ENCODE measurements around the gene CHCHD5.

The CHCHD5 gene

DNA sequence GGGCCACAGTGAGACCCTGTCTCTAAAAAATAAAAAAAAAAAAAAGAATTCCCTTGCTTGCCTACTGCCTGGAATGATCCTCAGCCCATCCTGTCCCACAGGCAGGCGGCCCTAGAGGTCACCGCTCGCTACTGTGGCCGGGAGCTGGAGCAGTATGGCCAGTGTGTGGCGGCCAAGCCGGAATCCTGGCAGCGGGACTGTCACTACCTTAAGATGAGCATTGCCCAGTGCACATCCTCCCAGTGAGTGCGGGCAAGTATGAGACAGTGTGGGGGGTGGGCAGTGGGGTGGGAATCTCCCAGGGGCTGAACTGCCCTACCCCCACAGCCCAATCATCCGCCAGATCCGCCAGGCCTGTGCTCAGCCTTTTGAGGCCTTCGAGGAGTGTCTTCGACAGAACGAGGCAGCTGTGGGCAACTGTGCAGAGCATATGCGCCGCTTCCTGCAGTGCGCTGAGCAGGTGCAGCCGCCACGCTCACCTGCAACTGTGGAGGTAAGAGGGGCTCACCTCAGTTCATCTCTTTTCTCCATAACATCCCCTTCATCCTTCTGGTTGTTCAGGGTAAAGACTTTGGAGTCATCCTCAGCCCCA is 1.6 kb downstream of the CHCHD5 start:
- no peak overlapping the region for H3K4me3 ChIP-seq (ENCODE audit: low read depth, low read length)
- TF ChIP-seq, protein P1, sequence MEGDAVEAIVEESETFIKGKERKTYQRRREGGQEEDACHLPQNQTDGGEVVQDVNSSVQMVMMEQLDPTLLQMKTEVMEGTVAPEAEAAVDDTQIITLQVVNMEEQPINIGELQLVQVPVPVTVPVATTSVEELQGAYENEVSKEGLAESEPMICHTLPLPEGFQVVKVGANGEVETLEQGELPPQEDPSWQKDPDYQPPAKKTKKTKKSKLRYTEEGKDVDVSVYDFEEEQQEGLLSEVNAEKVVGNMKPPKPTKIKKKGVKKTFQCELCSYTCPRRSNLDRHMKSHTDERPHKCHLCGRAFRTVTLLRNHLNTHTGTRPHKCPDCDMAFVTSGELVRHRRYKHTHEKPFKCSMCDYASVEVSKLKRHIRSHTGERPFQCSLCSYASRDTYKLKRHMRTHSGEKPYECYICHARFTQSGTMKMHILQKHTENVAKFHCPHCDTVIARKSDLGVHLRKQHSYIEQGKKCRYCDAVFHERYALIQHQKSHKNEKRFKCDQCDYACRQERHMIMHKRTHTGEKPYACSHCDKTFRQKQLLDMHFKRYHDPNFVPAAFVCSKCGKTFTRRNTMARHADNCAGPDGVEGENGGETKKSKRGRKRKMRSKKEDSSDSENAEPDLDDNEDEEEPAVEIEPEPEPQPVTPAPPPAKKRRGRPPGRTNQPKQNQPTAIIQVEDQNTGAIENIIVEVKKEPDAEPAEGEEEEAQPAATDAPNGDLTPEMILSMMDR (IDR thresholded peaks at IDR 0.05; ENCODE audit: control insufficient read depth, extremely low read depth, insufficient read depth), result no peak
- DNase-seq (ENCODE audit: low read depth), result no peak

DNA sequence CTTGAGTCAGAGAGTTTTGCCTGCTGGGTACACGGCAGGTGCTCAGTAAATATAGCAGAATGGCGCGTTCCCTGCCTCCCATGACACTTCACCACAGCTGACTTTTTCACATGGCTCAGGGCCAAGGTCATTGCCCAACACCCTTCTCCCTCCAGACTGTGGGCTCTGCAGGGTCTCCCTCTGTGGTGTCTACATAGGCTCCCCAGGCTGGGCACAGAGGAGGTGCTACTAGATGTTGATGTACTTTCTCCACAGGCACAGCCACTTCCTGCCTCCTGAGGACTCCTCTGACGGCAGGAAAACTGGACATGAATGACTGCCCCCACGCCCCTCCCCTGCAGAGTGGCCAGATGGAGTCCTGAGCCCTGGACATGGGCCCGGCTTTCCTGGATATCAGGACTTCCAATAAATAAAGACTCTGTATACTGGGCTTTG is 4.2 kb downstream of the CHCHD5 start:
- TF ChIP-seq, protein P1 (IDR thresholded peaks at IDR 0.05; ENCODE audit: control insufficient read depth, extremely low read depth, insufficient read depth), result no peak
- no peak overlapping the region for H3K4me3 ChIP-seq (ENCODE audit: low read depth, low read length)
- DNase-seq (ENCODE audit: low read depth), result peak; percentile 76

DNA sequence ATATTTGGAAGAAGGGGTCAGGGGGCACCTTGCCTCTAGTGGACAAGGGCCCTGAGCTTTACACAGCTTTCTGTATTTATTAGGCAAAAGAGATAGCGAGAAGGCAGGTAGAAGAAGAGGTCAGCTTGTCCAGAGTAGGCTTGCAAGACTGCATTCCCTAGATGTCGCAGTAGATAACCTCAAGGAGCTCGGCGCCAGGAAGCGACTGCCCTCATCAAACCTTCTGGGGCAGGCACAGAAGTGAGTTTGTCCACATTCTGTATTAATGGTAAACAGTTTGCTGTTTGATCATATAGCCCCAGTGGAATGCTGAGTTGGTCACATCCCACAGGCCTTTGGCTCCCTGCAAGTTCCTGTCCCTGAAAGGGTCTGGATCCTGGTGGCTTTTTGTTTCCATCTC is 7.0 kb downstream of the CHCHD5 start:
- peak; percentile 46 for DNase-seq (ENCODE audit: low read depth)
- TF ChIP-seq, protein P1 (IDR thresholded peaks at IDR 0.05; ENCODE audit: control insufficient read depth, extremely low read depth, insufficient read depth), result no peak
- H3K4me3 ChIP-seq (ENCODE audit: low read depth, low read length), result no peak overlapping the region

DNA sequence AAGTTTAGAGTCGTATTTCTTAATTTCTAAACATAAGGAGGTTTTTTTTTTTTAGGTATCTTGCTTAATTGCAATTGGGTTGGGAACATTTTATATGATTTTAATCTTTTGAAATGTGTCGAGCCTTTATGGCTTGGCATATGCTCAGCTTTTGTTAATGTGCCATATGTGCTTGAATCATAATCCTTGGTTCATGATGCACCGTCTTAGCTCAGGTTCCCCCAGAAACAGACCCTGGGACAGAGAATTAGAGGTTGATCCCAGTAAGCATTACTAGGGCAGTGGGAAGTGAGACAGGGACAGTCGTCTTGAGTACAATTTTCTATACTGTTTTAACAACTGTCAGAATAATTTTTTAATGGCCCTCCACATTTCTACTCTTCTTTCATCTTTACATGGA is 9.3 kb downstream of the CHCHD5 start:
- H3K4me3 ChIP-seq (ENCODE audit: low read depth, low read length), result no peak overlapping the region
- no peak for DNase-seq (ENCODE audit: low read depth)
- TF ChIP-seq, protein P1 (IDR thresholded peaks at IDR 0.05; ENCODE audit: control insufficient read depth, extremely low read depth, insufficient read depth), result no peak

DNA sequence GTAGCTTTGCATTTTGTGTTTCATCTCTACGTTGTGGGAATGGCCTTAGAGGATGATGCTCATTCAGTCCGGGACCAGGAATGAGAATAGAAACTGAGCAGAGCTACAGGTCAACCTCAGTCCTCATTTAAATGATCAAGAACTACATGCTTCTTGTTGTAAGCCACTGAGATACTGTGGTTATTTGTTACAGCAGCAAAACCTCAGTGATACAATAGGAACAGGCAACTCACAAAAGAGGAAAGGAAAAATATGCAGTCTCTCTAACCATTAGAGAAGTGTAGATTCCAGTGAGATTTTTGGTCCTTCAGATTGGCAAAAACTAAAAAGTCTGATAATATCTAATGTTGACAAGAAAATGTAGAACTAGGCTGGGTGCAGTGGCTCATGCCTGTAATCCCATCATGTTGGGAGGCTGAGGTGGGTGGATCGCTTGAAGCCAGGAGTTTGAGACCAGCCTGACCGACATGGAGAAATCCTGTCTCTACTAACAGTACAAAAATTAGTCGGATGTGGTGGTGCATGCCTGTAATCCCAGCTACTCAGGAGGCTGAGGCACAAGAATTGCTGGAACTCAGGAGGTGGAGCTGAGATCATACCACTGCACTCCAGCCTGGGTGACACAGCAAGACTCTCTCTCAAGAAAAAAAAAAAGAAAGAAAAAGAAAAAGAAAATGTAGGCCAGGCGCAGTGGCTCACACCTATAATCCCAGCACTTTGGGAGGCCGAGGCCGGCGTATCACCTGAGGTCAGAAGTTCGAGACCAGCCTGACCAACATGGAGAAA is 13.3 kb downstream of the CHCHD5 start:
- DNase-seq (ENCODE audit: low read depth), result no peak
- TF ChIP-seq, protein P1 (IDR thresholded peaks at IDR 0.05; ENCODE audit: control insufficient read depth, extremely low read depth, insufficient read depth), result no peak
- no peak overlapping the region for H3K4me3 ChIP-seq (ENCODE audit: low read depth, low read length)

DNA sequence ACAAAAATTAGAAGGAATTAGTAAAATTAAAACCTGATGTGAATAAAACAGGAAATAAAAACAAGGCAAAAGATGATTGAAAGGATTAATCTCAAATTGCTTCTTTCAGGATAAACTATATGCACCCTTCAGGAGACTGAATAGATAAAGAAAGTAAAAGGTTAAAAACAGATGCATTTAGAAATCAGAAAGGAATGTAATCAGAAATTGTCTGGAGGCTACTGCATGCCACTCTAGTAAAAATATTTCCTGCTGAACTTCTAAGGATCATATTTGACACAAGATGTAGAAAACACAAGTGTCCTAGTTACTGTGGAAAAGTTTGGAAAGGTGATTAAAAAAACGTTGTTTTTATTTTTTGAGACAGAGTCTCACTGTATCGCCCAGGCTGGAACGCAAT is 16.2 kb downstream of the CHCHD5 start:
- no peak for DNase-seq (ENCODE audit: low read depth)
- H3K4me3 ChIP-seq (ENCODE audit: low read depth, low read length), result no peak overlapping the region
- TF ChIP-seq, protein P1 (IDR thresholded peaks at IDR 0.05; ENCODE audit: control insufficient read depth, extremely low read depth, insufficient read depth), result no peak

All from LNCaP clone FGC (cell line).